Measurements from ENCODE around the gene TET2. TPM values are rescaled to one million over a fixed set of nuclear protein-coding genes. Genes with fewer than 3 reads are reported as not detected.

Gene TET2
- total and polyA plus RNA-seq, 2 of the 4 experiments (the other 2 are of a cell fraction), result 5.6 to 25.3 TPM

DNA sequence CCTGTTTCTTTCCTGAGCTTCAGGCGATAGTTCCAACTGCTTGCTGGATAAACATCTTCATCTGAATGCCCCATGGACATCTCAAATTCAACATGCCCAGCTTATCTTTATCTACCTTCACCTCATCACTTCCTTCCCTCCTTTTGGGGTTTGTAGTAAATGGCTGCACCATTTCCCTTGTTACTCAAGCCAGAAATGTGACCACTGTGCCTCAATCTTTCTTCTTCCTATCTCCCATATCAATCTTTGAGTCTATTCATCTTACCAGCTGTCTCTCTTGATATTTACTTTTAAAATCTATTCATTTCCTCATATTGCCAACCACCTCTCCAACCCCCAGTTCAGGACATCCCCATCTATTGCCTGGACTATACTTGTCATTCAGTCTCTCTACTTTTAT lies 171.8 kb downstream of the TET2 start:
- no peak overlapping the region for H4K91ac ChIP-seq (ENCODE audit: insufficient read depth, low read depth, low read length)
- H3K27me3 ChIP-seq (ENCODE audit: control insufficient read depth, insufficient read depth, low read length), result no peaks in the 10 kb centered on the region
- no peak overlapping the region for H3K18ac ChIP-seq (ENCODE audit: low read depth, low read length)
- no peak overlapping the region for H3K4me2 ChIP-seq (ENCODE audit: low read depth, low read length)
- BruUV-seq (replicated peaks), result no TSS peak
- no peak overlapping the region for H2AK9ac ChIP-seq (replicated peaks; ENCODE audit: low read depth, low read length, poor library complexity)
- H3K23ac ChIP-seq (ENCODE audit: low read depth, low read length), result no peak overlapping the region
- no peak for ATAC-seq (ENCODE audit: low read depth)
- no peak overlapping the region for H2BK120ac ChIP-seq (ENCODE audit: low read depth, low read length)
- no peak for DNase-seq
- H3K14ac ChIP-seq (replicated peaks; ENCODE audit: low read depth, low read length), result no peak overlapping the region
- no peaks in the 10 kb centered on the region for H3K9me1 ChIP-seq (ENCODE audit: insufficient read depth, low read length)
- dilution Hi-C loops (cut with HindIII; ENCODE audit: low sequenced_read_pairs, unreplicated experiment), result no loop called here
- ChIA-PET CTCF (interaction anchor here (0.6 kb wide), 1 partner anchor 58 kb away, joined by 9 read pairs; no protein-coding TSS in a partner anchor), POLR2A (ENCODE audit: unreplicated experiment) (no interaction called here)
- H4K8ac ChIP-seq (ENCODE audit: low read depth in 2 of 2, low read length in 2 of 2), result no peak overlapping the region
- H2BK5ac ChIP-seq (ENCODE audit: low read depth, low read length, poor library complexity, severe bottlenecking), result no peak overlapping the region
- H2BK15ac ChIP-seq (ENCODE audit: low read depth, low read length), result no peak overlapping the region
- H3K9me3 ChIP-seq (ENCODE audit: control insufficient read depth, insufficient read depth, low read length), result no peaks in the 10 kb centered on the region
- no peak overlapping the region for H3K4me3 ChIP-seq (ENCODE audit: insufficient read depth, low read depth, low read length)
- TF ChIP-seq, protein P1, sequence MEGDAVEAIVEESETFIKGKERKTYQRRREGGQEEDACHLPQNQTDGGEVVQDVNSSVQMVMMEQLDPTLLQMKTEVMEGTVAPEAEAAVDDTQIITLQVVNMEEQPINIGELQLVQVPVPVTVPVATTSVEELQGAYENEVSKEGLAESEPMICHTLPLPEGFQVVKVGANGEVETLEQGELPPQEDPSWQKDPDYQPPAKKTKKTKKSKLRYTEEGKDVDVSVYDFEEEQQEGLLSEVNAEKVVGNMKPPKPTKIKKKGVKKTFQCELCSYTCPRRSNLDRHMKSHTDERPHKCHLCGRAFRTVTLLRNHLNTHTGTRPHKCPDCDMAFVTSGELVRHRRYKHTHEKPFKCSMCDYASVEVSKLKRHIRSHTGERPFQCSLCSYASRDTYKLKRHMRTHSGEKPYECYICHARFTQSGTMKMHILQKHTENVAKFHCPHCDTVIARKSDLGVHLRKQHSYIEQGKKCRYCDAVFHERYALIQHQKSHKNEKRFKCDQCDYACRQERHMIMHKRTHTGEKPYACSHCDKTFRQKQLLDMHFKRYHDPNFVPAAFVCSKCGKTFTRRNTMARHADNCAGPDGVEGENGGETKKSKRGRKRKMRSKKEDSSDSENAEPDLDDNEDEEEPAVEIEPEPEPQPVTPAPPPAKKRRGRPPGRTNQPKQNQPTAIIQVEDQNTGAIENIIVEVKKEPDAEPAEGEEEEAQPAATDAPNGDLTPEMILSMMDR (conservative IDR thresholded peaks at IDR 0.05; ENCODE audit: low read depth, low read length), result no peak
- TF ChIP-seq NFE2L2 (IDR thresholded peaks at IDR 0.05; ENCODE audit: low read depth, low read length) (no peak), MXI1 (IDR thresholded peaks at IDR 0.05; ENCODE audit: borderline replicate concordance, low read depth, low read length) (no peak), BHLHE40 (IDR thresholded peaks at IDR 0.05; ENCODE audit: low read depth, low read length) (no peak), MAZ (IDR thresholded peaks at IDR 0.05; ENCODE audit: borderline replicate concordance, low read depth, low read length) (no peak), RFX5 (IDR thresholded peaks at IDR 0.05; ENCODE audit: low read depth, low read length) (no peak), RCOR1 (IDR thresholded peaks at IDR 0.05; ENCODE audit: insufficient replicate concordance, low read length) (no peak), CEBPB (IDR thresholded peaks at IDR 0.05; ENCODE audit: low read depth, low read length) (no peak), RAD21 (IDR thresholded peaks at IDR 0.05; ENCODE audit: low read length) (no peak), MAFK (IDR thresholded peaks at IDR 0.05; ENCODE audit: low read depth, low read length) (no peak), POLR2A (IDR thresholded peaks at IDR 0.05; ENCODE audit: low read depth, low read length) (no peak), CHD1 (IDR thresholded peaks at IDR 0.05; ENCODE audit: low read depth, low read length) (no peak), SMC3 (IDR thresholded peaks at IDR 0.05; ENCODE audit: low read depth, low read length) (no peak), FOS (IDR thresholded peaks at IDR 0.05; ENCODE audit: low read depth, low read length) (no peak)
- TF ChIP-seq, protein P2, sequence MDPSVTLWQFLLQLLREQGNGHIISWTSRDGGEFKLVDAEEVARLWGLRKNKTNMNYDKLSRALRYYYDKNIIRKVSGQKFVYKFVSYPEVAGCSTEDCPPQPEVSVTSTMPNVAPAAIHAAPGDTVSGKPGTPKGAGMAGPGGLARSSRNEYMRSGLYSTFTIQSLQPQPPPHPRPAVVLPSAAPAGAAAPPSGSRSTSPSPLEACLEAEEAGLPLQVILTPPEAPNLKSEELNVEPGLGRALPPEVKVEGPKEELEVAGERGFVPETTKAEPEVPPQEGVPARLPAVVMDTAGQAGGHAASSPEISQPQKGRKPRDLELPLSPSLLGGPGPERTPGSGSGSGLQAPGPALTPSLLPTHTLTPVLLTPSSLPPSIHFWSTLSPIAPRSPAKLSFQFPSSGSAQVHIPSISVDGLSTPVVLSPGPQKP (IDR thresholded peaks at IDR 0.05; ENCODE audit: borderline replicate concordance, low read depth, low read length), result no peak
- TF ChIP-seq, protein P3, sequence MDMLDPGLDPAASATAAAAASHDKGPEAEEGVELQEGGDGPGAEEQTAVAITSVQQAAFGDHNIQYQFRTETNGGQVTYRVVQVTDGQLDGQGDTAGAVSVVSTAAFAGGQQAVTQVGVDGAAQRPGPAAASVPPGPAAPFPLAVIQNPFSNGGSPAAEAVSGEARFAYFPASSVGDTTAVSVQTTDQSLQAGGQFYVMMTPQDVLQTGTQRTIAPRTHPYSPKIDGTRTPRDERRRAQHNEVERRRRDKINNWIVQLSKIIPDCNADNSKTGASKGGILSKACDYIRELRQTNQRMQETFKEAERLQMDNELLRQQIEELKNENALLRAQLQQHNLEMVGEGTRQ (IDR thresholded peaks at IDR 0.05; ENCODE audit: low read depth, low read length), result no peak
- H2AK5ac ChIP-seq (ENCODE audit: low read depth, low read length), result no peak overlapping the region
- H4K5ac ChIP-seq (ENCODE audit: low read depth, low read length), result no peak overlapping the region
- H3K36me3 ChIP-seq (ENCODE audit: control insufficient read depth, insufficient read depth, low read length), result no peaks in the 10 kb centered on the region
- no peaks in the 10 kb centered on the region for H3K4me1 ChIP-seq (ENCODE audit: control insufficient read depth, insufficient read depth, low read length)
- in situ Hi-C loops (cut with MboI; ENCODE audit: low sequenced_read_pairs), result no loop called here
- intact Hi-C loops (cut with micrococcal nuclease), result no loop called here
- H3K79me1 ChIP-seq (ENCODE audit: low read depth in 1 of 2, low read length in 2 of 2), result no peaks in the 10 kb centered on the region
- H3K27ac ChIP-seq (ENCODE audit: insufficient read depth, low read length), result no peak overlapping the region
- no peak overlapping the region for H2AFZ ChIP-seq (replicated peaks; ENCODE audit: low read length, poor library complexity)
- WGBS, 2 experiments (ENCODE audit: extremely low coverage in 2 of 2, insufficient read length in 1 of 2), result no CpG with 5 or more reads among the region's 1 CpG
- no peaks in the 10 kb centered on the region for H4K20me1 ChIP-seq (ENCODE audit: insufficient read depth, low read length)
- H2BK20ac ChIP-seq (ENCODE audit: low read depth, low read length), result no peak overlapping the region
- H3K4ac ChIP-seq (ENCODE audit: low read depth, low read length), result no peak overlapping the region
- no peak overlapping the region for H3K9ac ChIP-seq (ENCODE audit: low read depth, low read length)
- H3K56ac ChIP-seq (ENCODE audit: extremely low read depth, insufficient read depth, low read length), result no peak overlapping the region
